RWPE1 (cell line): ENCODE data around the gene C1orf167.

ENCODE experiments used
- CTCF ChIA-PET: fragments of 350-600 bp; sonication (Branson Sonifier 250); formaldehyde crosslinking; extraction: SDS; loops from one replicate; lab custom pipeline; 2021; lab: Yijun Ruan, JAX
- POLR2A ChIA-PET: fragments of 400-600 bp; formaldehyde crosslinking; extraction: SDS; loops from one replicate; lab custom pipeline; 2020; ENCODE audit warnings: antibody characterized with exemption; ENCODE audit not compliant: low non-redundant PET; lab: Yijun Ruan, JAX
- DNase-seq: peaks from one replicate; pipeline ENCODE4 v3.0.0; 2012; ENCODE audit warnings: low spot score
- H3K27ac ChIP-seq: fragments of 450-650 bp; 2 replicates; pipeline ENCODE4 v1.5.1; 2017
- TF ChIP-seq, protein P1 (sequence below): fragments of 450-650 bp; conservative IDR thresholded peaks from 2 replicates; pipeline ENCODE4 v1.5.1; 2017; ENCODE audit warnings: low read depth, mild to moderate bottlenecking

C1orf167 gene

DNA sequence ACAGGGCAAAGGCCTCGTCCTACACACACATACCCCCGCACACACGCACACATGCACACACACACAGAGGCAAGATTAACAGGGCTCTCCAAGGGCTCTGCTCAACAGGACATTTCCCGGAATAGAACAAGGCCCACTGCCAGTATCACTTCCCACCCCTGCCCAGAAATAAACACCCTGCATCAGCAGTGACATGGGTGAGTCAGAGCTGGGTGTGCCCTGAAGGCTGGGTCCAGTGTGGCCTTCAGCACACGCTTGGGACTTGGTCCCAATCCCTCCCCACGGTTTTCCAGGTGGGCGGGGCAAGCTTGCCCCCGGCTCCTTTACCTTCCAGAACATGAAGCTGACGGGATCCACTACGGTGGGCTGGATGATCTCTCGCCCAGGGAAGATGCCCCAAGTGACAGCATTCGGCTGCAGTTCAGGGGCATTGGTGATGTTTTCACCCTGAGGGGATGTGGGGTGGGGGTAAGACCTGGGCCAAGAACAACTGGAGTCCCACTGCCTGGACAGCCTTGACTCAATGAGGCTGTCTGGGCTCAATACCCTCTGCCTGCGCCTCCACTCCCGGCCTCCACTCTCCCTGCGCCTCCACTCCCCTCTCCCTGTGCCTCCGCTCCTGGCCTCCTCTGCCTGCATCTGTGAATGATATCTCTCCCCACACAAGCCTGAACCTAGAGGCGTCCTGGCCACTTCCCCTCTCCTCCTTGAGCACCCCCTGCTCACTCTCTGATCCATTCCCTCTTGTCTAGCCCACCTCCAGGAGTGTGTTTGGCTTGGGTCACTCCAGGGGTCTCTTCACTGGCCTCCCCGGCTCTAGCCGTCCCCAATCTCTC lies 29.1 kb downstream of the C1orf167 start:
- POLR2A ChIA-PET, result no interaction called here
- CTCF ChIA-PET, result no interaction called here
- H3K27ac ChIP-seq, result peak overlapping the region; percentile 78
- DNase-seq, result peak; percentile 52
- TF ChIP-seq, protein P1, sequence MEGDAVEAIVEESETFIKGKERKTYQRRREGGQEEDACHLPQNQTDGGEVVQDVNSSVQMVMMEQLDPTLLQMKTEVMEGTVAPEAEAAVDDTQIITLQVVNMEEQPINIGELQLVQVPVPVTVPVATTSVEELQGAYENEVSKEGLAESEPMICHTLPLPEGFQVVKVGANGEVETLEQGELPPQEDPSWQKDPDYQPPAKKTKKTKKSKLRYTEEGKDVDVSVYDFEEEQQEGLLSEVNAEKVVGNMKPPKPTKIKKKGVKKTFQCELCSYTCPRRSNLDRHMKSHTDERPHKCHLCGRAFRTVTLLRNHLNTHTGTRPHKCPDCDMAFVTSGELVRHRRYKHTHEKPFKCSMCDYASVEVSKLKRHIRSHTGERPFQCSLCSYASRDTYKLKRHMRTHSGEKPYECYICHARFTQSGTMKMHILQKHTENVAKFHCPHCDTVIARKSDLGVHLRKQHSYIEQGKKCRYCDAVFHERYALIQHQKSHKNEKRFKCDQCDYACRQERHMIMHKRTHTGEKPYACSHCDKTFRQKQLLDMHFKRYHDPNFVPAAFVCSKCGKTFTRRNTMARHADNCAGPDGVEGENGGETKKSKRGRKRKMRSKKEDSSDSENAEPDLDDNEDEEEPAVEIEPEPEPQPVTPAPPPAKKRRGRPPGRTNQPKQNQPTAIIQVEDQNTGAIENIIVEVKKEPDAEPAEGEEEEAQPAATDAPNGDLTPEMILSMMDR, result no peak

DNA sequence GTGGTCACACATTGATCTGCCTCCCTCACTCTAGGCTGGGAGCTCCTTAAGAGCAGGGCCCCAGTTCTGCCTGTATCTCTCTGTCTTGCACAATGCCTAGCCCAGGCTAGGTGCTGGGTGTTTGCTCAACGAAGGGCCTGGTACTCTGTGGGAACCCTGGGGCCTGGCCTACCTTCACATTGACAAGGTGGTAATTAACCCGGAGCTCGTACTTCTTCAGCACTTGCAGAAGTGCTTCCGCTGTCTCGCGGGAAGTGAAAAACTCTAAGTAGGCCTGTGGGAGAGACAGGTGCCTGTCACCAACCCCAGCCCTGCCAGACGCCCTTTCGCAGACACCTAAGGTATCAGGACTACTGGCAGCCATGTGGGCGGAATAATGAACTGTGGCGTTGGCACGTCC lies 30.1 kb downstream of the C1orf167 start:
- ChIA-PET CTCF (no interaction called here), POLR2A (no interaction called here)
- no peak for DNase-seq
- TF ChIP-seq, protein P1, result no peak
- peak overlapping the region; percentile 78 for H3K27ac ChIP-seq

DNA sequence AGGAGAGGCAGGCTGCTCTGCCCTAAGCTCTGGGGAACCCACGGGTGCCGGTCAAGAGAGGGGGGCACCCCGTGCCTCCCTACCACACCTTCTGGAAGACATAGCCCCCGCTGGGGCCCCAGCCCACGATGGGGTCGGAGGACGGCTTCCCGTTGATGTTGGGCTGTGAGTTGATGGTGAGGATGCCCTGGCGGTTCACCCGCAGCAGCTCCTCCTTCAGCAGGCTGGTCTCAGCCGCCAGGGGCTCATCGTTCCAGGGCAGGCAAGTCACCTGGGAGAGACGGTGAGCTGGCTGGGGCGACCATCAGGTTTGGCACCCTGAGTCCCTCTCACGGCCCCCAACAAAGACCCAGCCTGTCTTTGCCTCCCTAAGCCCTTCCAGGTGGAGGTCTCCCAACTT lies 31.8 kb downstream of the C1orf167 start:
- POLR2A ChIA-PET, result no interaction called here

DNA sequence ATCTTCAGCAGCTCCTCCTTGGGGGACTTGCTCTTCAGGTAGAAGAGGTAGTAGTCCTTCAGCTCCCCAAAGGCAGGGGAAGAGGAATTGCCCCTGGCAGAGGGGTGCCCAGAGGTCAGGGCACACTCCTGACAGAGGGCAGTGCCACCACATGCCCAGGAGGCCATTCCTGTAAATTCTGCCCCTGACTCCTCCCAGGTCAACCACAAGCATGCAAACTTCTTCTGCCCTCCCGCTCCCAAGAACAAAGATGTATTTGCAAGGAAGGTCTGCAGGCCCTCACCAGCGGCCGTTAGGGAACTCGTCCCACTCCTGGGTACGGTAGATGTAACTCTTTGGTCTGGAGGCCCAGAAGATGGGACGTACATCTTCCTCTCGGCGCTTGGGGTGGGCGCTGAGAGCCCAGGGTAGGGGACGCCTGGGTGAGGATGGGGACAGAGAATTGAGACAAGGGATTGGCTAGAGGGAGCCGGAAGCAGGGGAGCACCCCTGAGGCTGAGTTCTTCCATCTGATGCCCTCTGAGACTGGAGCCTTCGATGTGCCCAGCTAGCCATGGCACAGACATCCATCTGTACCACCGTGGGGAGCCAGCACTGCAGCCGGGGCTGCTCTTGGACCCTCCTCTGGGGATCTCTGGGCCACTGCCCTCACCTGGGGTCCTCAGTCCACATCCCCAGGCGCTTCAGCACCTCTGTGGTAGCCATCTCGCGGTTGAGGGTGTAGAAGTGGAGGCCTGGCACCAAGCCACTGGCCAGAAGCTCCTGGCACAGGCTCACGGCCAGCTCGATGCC lies 32.6 kb downstream of the C1orf167 start:
- TF ChIP-seq, protein P1, result no peak
- POLR2A ChIA-PET, result no interaction called here
- CTCF ChIA-PET, result no interaction called here

More for the DNA sequence above, 31.8 kb downstream of the C1orf167 start:
- CTCF ChIA-PET, result no interaction called here
- TF ChIP-seq, protein P1, result no peak
- 0 out of 2 replicates have a peak overlapping the region, but pooled peaks have one; percentile 2 for H3K27ac ChIP-seq
- DNase-seq, result no peak

DNA sequence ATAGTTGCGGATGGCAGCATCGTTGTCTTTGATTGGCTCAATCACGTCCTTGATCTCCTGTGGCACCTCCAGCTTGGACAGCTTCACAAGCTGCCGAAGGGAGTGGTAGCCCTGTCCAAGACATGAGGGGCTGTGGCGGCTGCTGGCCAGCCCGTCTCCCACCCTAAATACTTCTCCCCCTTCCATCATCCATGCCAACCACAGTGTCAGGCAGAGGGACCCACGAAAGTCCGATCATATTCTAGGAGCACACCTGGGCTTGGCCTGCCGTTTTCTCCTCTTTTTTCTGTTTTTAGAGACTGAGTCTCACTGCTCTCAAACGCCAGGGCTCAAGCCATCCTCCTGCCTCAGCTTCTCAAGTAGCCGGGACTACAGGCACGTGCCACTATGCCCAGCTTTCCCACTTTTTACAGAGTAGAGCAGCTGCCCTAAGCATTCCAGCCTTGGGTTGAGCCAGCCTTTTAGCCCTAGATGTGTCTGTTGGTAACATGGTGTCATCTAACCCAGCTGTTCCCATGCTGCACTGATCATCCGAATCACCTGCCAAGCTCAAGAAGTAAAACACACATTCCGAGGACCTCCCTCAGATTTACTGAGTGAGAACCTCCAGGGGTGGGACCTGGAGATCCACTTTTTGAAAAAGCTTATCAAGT lies 33.4 kb downstream of the C1orf167 start:
- ChIA-PET CTCF (no interaction called here), POLR2A (no interaction called here)
- DNase-seq, result no peak
- peak overlapping the region; percentile 13; the same call in 1 of the 2 replicates for H3K27ac ChIP-seq
- TF ChIP-seq, protein P1, result no peak

More for the DNA sequence above, 32.6 kb downstream of the C1orf167 start:
- DNase-seq, result no peak
- peak overlapping the region; percentile 13; the same call in 1 of the 2 replicates for H3K27ac ChIP-seq
